SK-N-SH (cell line): ENCODE data around the gene FBXO27.

Source experiments
- EP300 ChIP-seq, 2 experiments: IDR thresholded peaks; 2 replicates each; pipeline versions ENCODE4 v1.4.0 to v1.6.1; 2012; ENCODE audit warnings: borderline replicate concordance in 1 of 2, low read depth in 1 of 2, low read length in 1 of 2
- EZH2phosphoT487 ChIP-seq: fragments of 200-600 bp; sonication (generic); IDR thresholded peaks from 2 replicates; pipeline ENCODE4 v1.6.1; 2017; ENCODE audit warnings: low read depth, mixed run types, mild to moderate bottlenecking, antibody characterized with exemption, moderate library complexity, borderline replicate concordance
- MAX ChIP-seq: IDR thresholded peaks from 2 replicates; pipeline ENCODE4 v1.4.0; 2012; ENCODE audit warnings: low read depth
- POLR2AphosphoS5 ChIP-seq: IDR thresholded peaks from 2 replicates; pipeline ENCODE4 v1.6.1; 2012; ENCODE audit warnings: low read depth, low read length
- RAD21 ChIP-seq: IDR thresholded peaks from 2 replicates; pipeline ENCODE4 v1.6.1; 2012; ENCODE audit warnings: mild to moderate bottlenecking, low read length
- RCOR1 ChIP-seq: fragments of 150-350 bp; IDR thresholded peaks from 2 replicates; pipeline ENCODE4 v1.6.1; 2017; ENCODE audit warnings: antibody characterized with exemption, low read length
- SIN3A ChIP-seq: IDR thresholded peaks from 2 replicates; pipeline ENCODE4 v1.6.1; 2012; ENCODE audit warnings: low read depth, mild to moderate bottlenecking, low read length, moderate library complexity, borderline replicate concordance
- YY1 ChIP-seq: IDR thresholded peaks from 2 replicates; pipeline ENCODE4 v1.4.0; 2012; ENCODE audit warnings: low read depth, mild to moderate bottlenecking
- ZBTB33 ChIP-seq: IDR thresholded peaks from 2 replicates; pipeline ENCODE4 v1.4.0; 2012; ENCODE audit warnings: low read depth, borderline replicate concordance
- TF ChIP-seq, protein P1 (sequence below): fragments of 200-600 bp; sonication (generic); IDR thresholded peaks from 2 replicates; pipeline ENCODE4 v1.6.1; 2017; ENCODE audit warnings: antibody characterized with exemption, mild to moderate bottlenecking, moderate library complexity
- TF ChIP-seq, protein P2 (sequence below): IDR thresholded peaks from 2 replicates; pipeline ENCODE4 v1.6.1; 2012; ENCODE audit warnings: mild to moderate bottlenecking, low read depth, low read length, moderate library complexity

- TF ChIP-seq, protein P1, sequence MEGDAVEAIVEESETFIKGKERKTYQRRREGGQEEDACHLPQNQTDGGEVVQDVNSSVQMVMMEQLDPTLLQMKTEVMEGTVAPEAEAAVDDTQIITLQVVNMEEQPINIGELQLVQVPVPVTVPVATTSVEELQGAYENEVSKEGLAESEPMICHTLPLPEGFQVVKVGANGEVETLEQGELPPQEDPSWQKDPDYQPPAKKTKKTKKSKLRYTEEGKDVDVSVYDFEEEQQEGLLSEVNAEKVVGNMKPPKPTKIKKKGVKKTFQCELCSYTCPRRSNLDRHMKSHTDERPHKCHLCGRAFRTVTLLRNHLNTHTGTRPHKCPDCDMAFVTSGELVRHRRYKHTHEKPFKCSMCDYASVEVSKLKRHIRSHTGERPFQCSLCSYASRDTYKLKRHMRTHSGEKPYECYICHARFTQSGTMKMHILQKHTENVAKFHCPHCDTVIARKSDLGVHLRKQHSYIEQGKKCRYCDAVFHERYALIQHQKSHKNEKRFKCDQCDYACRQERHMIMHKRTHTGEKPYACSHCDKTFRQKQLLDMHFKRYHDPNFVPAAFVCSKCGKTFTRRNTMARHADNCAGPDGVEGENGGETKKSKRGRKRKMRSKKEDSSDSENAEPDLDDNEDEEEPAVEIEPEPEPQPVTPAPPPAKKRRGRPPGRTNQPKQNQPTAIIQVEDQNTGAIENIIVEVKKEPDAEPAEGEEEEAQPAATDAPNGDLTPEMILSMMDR: no peak
- no peak for TF ChIP-seq RCOR1
- no peak for TF ChIP-seq EP300 (IDR thresholded peaks at IDR 0.05; ENCODE audit: borderline replicate concordance in 1 of 2, low read depth in 1 of 2, low read length in 1 of 2)
- no peak for TF ChIP-seq EZH2phosphoT487
- no peak for TF ChIP-seq MAX
- TF ChIP-seq ZBTB33: no peak
- no peak for TF ChIP-seq POLR2AphosphoS5
- no peak for TF ChIP-seq SIN3A
- TF ChIP-seq YY1: no peak
- TF ChIP-seq, protein P2, sequence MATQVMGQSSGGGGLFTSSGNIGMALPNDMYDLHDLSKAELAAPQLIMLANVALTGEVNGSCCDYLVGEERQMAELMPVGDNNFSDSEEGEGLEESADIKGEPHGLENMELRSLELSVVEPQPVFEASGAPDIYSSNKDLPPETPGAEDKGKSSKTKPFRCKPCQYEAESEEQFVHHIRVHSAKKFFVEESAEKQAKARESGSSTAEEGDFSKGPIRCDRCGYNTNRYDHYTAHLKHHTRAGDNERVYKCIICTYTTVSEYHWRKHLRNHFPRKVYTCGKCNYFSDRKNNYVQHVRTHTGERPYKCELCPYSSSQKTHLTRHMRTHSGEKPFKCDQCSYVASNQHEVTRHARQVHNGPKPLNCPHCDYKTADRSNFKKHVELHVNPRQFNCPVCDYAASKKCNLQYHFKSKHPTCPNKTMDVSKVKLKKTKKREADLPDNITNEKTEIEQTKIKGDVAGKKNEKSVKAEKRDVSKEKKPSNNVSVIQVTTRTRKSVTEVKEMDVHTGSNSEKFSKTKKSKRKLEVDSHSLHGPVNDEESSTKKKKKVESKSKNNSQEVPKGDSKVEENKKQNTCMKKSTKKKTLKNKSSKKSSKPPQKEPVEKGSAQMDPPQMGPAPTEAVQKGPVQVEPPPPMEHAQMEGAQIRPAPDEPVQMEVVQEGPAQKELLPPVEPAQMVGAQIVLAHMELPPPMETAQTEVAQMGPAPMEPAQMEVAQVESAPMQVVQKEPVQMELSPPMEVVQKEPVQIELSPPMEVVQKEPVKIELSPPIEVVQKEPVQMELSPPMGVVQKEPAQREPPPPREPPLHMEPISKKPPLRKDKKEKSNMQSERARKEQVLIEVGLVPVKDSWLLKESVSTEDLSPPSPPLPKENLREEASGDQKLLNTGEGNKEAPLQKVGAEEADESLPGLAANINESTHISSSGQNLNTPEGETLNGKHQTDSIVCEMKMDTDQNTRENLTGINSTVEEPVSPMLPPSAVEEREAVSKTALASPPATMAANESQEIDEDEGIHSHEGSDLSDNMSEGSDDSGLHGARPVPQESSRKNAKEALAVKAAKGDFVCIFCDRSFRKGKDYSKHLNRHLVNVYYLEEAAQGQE: no peak
- no peak for TF ChIP-seq RAD21
Observed at GRCh38 chr19:38979812-38980211, 52.5 kb downstream of the FBXO27 start.
